NT2/D1 (cell line): ENCODE results near the gene COMMD9.

Experiments used
- YY1 ChIP-seq: IDR thresholded peaks from 2 replicates; pipeline ENCODE4 v1.6.1; 2011; ENCODE audit not compliant: insufficient read length, insufficient read depth
- ZNF274 ChIP-seq: IDR thresholded peaks from 2 replicates; pipeline ENCODE4 v1.6.1; 2011; ENCODE audit warnings: mild to moderate bottlenecking, low read depth, low read length

DNA sequence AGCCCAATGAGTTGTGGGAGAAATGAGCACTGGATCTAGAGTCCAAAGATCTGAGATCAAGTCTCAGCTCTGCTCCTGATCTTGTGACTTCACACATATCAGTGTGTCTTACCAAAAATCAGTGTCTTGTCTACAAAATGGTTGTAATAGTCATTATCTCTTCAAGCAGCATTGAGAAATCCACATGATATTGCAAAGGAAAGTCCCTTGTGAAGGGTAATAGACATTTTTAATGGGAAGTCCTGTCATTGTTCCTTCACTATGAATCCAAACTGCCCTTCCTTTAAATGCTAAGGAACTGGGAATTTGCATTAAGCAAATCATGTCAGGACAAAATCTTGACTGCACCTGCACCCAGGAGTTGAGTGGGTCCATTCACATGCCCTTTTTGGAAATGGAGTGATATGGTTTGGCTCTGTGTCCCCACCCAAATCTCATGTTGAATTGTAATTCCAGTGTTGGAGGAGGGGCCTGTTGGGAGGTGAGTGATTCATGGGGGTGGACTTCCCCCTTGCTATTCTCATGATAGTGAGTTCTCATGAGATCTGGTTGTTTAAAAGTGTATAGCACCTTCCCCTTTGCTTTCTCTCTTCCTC is 51.1 kb downstream of the COMMD9 start:
- TF ChIP-seq YY1 (no peak), ZNF274 (no peak)
